HL-60 (cell line): ENCODE data around the gene PTRHD1.

Source experiments
- DNase-seq, 2 experiments: peaks; one replicate each; pipeline ENCODE4 v3.0.0-alpha.2; 2010 to 2020; ENCODE audit warnings: low read depth in 1 of 2, low spot score in 1 of 2
- H3K27ac ChIP-seq: fragments of 250-450 bp; sonication (Bioruptor Pico); replicated peaks from 2 replicates; pipeline ENCODE4 v1.5.1; 2020; ENCODE audit warnings: mild to moderate bottlenecking, moderate library complexity
- H3K27me3 ChIP-seq: fragments of 250-450 bp; sonication (Bioruptor Pico); 2 replicates; pipeline ENCODE4 v1.5.1; 2021; ENCODE audit warnings: mild to moderate bottlenecking, moderate library complexity; ENCODE audit not compliant: insufficient read depth, poor library complexity, severe bottlenecking
- H3K4me3 ChIP-seq: replicated peaks from 2 replicates; pipeline ENCODE4 v1.5.1; 2011; ENCODE audit warnings: mild to moderate bottlenecking, control low read depth, low read length; ENCODE audit not compliant: insufficient read depth
- CTCF ChIP-seq: IDR thresholded peaks from one replicate; pipeline ENCODE4 v1.5.1; 2011; ENCODE audit warnings: low read length, control low read depth, inconsistent platforms; ENCODE audit not compliant: insufficient read depth
- GABPA ChIP-seq: IDR thresholded peaks from 2 replicates; pipeline ENCODE4 v1.6.1; 2012; ENCODE audit warnings: low read depth
- POLR2AphosphoS5 ChIP-seq: IDR thresholded peaks from 2 replicates; pipeline ENCODE4 v1.6.1; 2012; ENCODE audit warnings: low read depth
- SPI1 ChIP-seq: IDR thresholded peaks from 2 replicates; pipeline ENCODE4 v1.6.1; 2012; ENCODE audit warnings: low read depth, mild to moderate bottlenecking, borderline replicate concordance
- TF ChIP-seq, protein P1 (sequence below): IDR thresholded peaks from 2 replicates; pipeline ENCODE4 v1.6.1; 2012; ENCODE audit warnings: low read depth; ENCODE audit not compliant: insufficient replicate concordance

PTRHD1 gene

DNA sequence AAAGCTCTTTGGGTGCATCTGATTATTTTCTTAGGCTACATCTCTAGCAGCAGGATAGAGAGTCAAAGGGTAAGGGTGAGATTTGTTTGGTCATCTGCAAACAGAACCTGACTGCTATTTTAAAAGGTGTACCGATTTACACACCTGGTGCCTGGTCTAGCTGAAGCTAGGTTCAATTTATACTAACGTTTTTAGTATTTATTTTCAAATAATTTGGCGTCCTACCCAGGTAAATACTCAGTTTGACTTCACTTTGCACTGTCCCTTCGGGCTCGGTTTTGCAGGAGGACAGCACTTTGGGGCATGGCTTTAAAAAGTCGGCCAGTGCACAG, 683 bp downstream of the PTRHD1 start:
- H3K27me3 ChIP-seq, result no peaks in the 10 kb centered on the region
- TF ChIP-seq, protein P1, sequence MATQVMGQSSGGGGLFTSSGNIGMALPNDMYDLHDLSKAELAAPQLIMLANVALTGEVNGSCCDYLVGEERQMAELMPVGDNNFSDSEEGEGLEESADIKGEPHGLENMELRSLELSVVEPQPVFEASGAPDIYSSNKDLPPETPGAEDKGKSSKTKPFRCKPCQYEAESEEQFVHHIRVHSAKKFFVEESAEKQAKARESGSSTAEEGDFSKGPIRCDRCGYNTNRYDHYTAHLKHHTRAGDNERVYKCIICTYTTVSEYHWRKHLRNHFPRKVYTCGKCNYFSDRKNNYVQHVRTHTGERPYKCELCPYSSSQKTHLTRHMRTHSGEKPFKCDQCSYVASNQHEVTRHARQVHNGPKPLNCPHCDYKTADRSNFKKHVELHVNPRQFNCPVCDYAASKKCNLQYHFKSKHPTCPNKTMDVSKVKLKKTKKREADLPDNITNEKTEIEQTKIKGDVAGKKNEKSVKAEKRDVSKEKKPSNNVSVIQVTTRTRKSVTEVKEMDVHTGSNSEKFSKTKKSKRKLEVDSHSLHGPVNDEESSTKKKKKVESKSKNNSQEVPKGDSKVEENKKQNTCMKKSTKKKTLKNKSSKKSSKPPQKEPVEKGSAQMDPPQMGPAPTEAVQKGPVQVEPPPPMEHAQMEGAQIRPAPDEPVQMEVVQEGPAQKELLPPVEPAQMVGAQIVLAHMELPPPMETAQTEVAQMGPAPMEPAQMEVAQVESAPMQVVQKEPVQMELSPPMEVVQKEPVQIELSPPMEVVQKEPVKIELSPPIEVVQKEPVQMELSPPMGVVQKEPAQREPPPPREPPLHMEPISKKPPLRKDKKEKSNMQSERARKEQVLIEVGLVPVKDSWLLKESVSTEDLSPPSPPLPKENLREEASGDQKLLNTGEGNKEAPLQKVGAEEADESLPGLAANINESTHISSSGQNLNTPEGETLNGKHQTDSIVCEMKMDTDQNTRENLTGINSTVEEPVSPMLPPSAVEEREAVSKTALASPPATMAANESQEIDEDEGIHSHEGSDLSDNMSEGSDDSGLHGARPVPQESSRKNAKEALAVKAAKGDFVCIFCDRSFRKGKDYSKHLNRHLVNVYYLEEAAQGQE, result no peak
- no peak for TF ChIP-seq SPI1
- TF ChIP-seq GABPA, result no peak
- no peak for TF ChIP-seq POLR2AphosphoS5
- no peak for TF ChIP-seq CTCF
- H3K27ac ChIP-seq, result peak overlapping the region; percentile 100
- no peak for DNase-seq
- peak overlapping the region; percentile 86 for H3K4me3 ChIP-seq

- Histone ChIP-seq H3K4me3 (no peak overlapping the region), H3K27me3 (no peaks in the 10 kb centered on the region), H3K27ac (no peak overlapping the region)
- no peak for DNase-seq
- TF ChIP-seq, protein P1, result no peak
- TF ChIP-seq SPI1, result no peak
- TF ChIP-seq CTCF, result no peak
- no peak for TF ChIP-seq POLR2AphosphoS5
- no peak for TF ChIP-seq GABPA
Measured at GRCh38 chr2:24791452-24791851, 1.7 kb downstream of the PTRHD1 start.

DNA sequence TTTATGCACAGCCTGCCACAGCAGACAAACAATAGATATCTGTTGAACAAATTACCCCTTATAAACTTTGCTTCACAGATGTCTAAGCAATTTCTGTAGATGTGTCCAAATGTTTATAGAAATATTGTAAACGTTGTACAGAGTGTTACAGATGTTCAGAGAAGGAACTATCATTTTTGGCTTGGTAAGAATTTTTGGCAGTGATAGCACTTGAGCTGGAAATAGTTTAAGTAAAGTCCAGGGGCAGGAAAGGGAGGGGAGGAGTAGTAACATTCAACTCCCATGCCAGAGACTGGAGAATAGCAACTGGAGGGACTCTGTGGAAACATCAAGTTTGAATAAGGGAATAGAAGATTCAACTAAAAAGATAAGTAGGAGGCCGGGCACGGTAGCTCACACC, 4.4 kb downstream of the PTRHD1 start:
- TF ChIP-seq CTCF (no peak), GABPA (no peak), POLR2AphosphoS5 (no peak), SPI1 (no peak)
- TF ChIP-seq, protein P1, result no peak

More for the DNA sequence above, 4.4 kb downstream of the PTRHD1 start:
- no peak for DNase-seq
- no peak overlapping the region for H3K27ac ChIP-seq
- H3K4me3 ChIP-seq, result no peak overlapping the region
- no peaks in the 10 kb centered on the region for H3K27me3 ChIP-seq
